Activated effector memory CD4-positive, alpha-beta T cell treated with Interleukin-2 at 50 U/mL for 16 hours (primary cell): ENCODE data around the gene APOE.
A peak's percentile ranks its signal among the peaks of the same experiment; 100 is the strongest.

Source experiments
- DNase-seq: peaks from one replicate; pipeline ENCODE4 v3.0.0-alpha.2; 2020

The APOE gene

GRCh38 chr19:44954649-44955504 is 49.3 kb downstream of the APOE start, which contains the start of gene CLPTM1:
Gene CLPTM1, plus strand, starts transcription at chr19:44955380. Its CDS starts 16 bp downstream, at chr19:44955396.
- peak; percentile 92 for DNase-seq

GRCh38 chr19:44955505-44956439 is 50.2 kb downstream of the APOE start:
- DNase-seq, result no peak

GRCh38 chr19:44957526-44957925 is 51.9 kb downstream of the APOE start:
- DNase-seq, result no peak

- no peak for DNase-seq
Measured at GRCh38 chr19:44958090-44958489, 52.5 kb downstream of the APOE start.
